GM18867 (cell line): ENCODE results near the gene CDON.
A peak's percentile ranks its signal among the peaks of the same experiment; 100 is the strongest.

ENCODE experiments used
- ATAC-seq: cut with Tn5 transposase; IDR thresholded peaks from one replicate; pipeline ENCODE4 v1.9.1; 2021; ENCODE audit warnings: mild to moderate bottlenecking, moderate library complexity; ENCODE audit not compliant: unreplicated experiment

Gene CDON, protein sequence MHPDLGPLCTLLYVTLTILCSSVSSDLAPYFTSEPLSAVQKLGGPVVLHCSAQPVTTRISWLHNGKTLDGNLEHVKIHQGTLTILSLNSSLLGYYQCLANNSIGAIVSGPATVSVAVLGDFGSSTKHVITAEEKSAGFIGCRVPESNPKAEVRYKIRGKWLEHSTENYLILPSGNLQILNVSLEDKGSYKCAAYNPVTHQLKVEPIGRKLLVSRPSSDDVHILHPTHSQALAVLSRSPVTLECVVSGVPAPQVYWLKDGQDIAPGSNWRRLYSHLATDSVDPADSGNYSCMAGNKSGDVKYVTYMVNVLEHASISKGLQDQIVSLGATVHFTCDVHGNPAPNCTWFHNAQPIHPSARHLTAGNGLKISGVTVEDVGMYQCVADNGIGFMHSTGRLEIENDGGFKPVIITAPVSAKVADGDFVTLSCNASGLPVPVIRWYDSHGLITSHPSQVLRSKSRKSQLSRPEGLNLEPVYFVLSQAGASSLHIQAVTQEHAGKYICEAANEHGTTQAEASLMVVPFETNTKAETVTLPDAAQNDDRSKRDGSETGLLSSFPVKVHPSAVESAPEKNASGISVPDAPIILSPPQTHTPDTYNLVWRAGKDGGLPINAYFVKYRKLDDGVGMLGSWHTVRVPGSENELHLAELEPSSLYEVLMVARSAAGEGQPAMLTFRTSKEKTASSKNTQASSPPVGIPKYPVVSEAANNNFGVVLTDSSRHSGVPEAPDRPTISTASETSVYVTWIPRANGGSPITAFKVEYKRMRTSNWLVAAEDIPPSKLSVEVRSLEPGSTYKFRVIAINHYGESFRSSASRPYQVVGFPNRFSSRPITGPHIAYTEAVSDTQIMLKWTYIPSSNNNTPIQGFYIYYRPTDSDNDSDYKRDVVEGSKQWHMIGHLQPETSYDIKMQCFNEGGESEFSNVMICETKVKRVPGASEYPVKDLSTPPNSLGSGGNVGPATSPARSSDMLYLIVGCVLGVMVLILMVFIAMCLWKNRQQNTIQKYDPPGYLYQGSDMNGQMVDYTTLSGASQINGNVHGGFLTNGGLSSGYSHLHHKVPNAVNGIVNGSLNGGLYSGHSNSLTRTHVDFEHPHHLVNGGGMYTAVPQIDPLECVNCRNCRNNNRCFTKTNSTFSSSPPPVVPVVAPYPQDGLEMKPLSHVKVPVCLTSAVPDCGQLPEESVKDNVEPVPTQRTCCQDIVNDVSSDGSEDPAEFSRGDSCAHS (N-terminal part only)

GRCh38 chr11:126062679-126063506 is at the start of gene CDON:
Gene CDON, minus strand, starts transcription at chr11:126062866. Its CDS starts 39,390 bp downstream, at chr11:126023476.
- peak; percentile 97 for ATAC-seq

- no peak for ATAC-seq
Measured at GRCh38 chr11:126111458-126112116, 48.9 kb upstream of the CDON start.

DNA sequence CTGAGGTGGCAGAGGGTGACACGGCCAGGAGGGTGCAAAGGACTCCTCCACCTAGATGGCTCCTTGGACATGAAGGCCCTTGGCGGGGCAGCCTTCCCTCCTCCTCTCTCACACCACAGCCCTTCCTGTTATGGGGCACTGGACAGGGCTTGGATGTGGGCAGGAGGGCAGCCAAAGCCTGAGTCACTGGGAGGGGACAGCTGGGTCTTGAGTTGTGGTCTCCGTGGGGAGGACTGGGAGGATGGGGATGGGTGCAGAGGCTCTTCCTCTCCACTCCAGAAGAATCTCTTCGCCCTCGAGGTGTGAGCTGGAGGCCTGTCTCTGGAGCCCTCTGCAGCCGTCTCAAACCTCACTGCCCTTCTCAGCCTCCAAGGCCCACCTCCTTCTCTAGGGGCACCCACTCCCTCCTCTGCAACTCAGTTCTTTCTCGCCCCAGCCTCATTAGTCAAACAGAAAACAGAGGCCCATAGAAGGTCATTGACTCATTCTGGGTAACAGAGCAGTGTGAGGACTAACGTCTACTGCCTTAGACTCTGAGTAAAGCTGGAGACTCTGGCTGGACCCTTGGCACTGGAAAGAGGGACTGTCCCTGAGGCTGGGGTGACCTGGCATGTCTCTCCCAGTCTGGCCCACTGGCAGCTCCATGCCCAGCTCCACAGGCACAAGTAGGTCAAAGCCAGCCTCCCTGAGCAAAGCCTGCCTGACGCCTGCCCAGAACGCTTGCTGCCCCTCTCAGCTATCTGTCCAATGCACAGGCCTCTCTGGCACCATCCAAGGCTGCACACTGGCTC is 47.5 kb upstream of the CDON start:
- ATAC-seq, result no peak

- ATAC-seq, result no peak
Measured at GRCh38 chr11:126106594-126107328, 44.1 kb upstream of the CDON start.

- ATAC-seq, result no peak
Measured at GRCh38 chr11:126105748-126106080, 43.0 kb upstream of the CDON start.

- no peak for ATAC-seq
Measured at GRCh38 chr11:126105022-126105747, 42.5 kb upstream of the CDON start.

GRCh38 chr11:126104420-126104819 is 41.8 kb upstream of the CDON start:
- no peak for ATAC-seq

DNA sequence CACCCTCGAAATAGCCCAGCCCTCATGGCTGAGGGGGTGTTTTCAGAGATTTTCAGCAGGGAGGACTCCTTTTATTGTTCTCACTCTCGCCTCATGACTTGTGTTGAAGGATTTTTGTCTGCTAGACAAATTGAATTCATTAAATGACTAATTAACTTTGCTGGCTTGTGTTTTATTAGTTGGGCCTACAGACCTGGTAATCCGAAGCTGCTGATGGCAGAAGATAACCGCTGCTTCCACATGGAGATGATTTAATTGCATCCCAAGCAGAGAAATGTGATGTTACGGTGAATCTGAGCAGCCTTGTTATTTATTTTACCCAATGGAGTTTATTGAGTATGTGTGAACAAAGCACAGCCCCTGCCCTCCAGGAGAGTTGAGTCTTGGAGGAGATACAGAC is 40.5 kb upstream of the CDON start:
- no peak for ATAC-seq

- ATAC-seq, result peak; percentile 44
Measured at GRCh38 chr11:126102436-126102981, 39.8 kb upstream of the CDON start.

- ATAC-seq, result no peak
Measured at GRCh38 chr11:126101930-126102283, 39.2 kb upstream of the CDON start.

DNA sequence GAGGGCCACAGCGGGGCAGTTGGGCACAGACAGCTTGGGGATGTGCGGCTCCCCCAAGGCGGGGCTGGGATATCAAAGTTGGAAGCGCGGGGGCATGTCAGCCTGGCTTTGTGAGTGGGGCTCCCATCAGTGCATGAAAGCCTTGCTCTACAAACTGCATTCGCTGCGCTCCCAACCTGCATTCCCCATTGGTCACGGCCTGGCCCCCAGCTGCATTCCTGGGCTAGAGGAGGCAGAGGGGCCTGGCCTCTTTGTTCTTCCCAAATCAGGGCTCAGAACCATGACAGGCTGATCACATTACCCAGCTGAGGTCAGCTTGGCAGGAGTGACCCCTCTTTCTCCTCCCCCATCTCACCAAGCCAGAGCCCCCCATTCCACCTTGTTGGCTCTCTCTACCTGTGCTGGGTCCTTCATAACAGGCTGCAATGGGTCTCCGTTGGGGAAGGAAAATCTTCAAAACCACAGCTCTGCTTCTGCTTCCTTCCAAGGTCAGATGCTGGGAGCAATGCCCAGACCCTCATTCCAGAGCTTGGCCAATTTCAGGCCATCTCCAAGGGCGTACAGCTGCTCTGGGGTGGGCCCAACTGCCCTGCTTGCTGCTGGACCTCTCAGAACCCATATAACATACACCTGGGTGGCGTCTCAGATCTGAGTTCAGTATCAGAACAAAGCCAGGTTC is 38.7 kb upstream of the CDON start:
- ATAC-seq, result no peak

DNA sequence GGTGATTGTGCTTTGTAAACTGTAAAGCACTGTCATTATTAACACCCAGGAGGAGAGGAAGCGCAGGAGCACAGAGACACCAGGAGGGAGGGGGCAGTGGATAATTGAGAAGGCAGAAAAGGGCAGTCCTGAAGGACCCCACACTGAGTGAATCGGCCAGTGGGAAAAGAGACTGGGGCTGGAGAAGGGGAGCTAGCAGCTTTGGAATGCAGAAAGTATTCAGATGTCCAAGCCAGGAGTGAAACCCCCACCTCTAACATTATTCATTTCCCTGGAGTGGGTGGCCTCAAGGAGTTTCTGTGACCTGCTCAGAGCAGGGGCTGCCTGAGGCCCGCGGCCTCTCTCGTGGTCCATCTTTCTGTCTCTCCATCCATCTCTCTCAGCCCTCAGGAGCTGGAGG is 38.0 kb upstream of the CDON start:
- no peak for ATAC-seq

DNA sequence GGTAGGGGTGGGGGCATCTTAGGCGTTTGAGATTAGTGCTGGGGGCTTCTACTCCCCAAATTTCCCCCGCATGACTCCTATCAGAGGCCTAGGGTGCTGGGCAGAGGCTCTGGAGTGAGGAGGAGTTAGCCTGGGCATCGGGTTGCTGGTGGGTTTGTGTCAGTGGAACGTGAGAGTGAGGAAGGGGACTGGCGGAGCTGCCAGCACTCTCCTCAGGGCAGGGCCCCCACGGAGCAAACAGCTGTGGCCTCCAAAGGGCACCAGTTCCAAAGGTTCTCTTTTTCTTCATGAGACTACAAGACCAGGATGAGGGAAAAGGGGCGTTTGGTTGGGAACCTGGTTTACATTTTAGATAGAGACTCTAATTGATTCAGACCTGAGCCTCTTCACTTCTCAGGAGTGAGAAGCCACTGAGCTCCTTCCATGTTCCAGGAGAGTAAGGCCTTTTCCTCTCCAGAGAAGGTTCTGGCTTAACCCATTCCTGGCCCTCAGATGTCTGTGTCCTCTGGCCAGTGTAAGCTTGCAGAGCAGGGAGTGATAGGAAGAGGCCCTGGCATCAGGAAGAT is 35.6 kb upstream of the CDON start:
- ATAC-seq, result no peak

DNA sequence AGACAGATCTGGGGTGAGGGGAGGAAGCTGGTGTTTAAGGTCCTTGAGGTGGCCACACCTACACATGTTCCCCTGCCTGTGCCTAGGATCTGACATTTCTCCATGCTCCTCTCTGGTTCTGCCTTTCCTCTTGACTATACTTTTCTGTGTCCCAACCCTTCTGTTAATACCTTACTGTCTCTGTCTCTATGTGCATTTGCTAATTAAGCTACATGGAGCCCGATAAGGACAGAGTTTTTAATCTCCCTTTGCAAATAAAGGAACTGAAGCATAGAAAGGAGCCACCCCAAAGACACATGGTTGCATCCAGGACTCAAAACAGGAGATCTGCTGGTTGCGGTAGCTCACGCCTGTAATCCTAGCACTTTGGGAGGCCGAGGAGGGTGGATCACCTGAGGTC is 33.1 kb upstream of the CDON start:
- no peak for ATAC-seq

GRCh38 chr11:126090452-126090851 is 27.8 kb upstream of the CDON start:
- ATAC-seq, result no peak

- ATAC-seq, result no peak
Measured at GRCh38 chr11:126088999-126089398, 26.3 kb upstream of the CDON start.

- ATAC-seq, result no peak
Measured at GRCh38 chr11:126086248-126086647, 23.6 kb upstream of the CDON start.
